DND-41 (cell line): ENCODE results near the gene ANKK1.

Source experiments
- ATAC-seq: fragments of 200-7000 bp; cut with Tn5 transposase; 3 replicates; pipeline ENCODE4 v1.9.1; 2021; ENCODE audit warnings: low read depth; ENCODE audit not compliant: insufficient read depth
- DNase-seq: peaks from one replicate; pipeline ENCODE4 v3.0.0-alpha.2; 2020
- H2AFZ ChIP-seq: 2 replicates; pipeline ENCODE4 v1.6.0; 2012; ENCODE audit warnings: low read depth, low read length
- H3K27ac ChIP-seq: 2 replicates; pipeline ENCODE4 v1.5.1; 2012; ENCODE audit warnings: low read length, inconsistent platforms
- H3K27me3 ChIP-seq: fragments of 200-600 bp; sonication (generic); 2 replicates; pipeline ENCODE4 v1.6.0; 2012; ENCODE audit warnings: low read length, mild to moderate bottlenecking, inconsistent platforms; ENCODE audit not compliant: insufficient read depth, poor library complexity
- H3K36me3 ChIP-seq: 2 replicates; pipeline ENCODE4 v1.5.1; 2012; ENCODE audit warnings: low read length, inconsistent platforms; ENCODE audit not compliant: insufficient read depth
- H3K4me1 ChIP-seq: 2 replicates; pipeline ENCODE4 v1.5.1; 2012; ENCODE audit warnings: mild to moderate bottlenecking, low read length; ENCODE audit not compliant: insufficient read depth
- H3K4me2 ChIP-seq: 2 replicates; pipeline ENCODE4 v1.6.0; 2012; ENCODE audit warnings: mild to moderate bottlenecking, moderate library complexity, low read length, inconsistent platforms; ENCODE audit not compliant: insufficient read depth
- H3K4me3 ChIP-seq, 2 experiments: fragments of 200-600 bp in 1 of 2; shearing (Covaris generic) in 1 of 2; 2 replicates each; pipeline ENCODE4 v1.5.1; 2012 to 2016; ENCODE audit warnings: inconsistent platforms in 2 of 2, low read length in 2 of 2, mild to moderate bottlenecking in 2 of 2, low read depth in 1 of 2, moderate library complexity in 1 of 2
- H3K79me2 ChIP-seq: 2 replicates; pipeline ENCODE4 v1.6.0; 2012; ENCODE audit warnings: low read length, inconsistent platforms; ENCODE audit not compliant: insufficient read depth
- H3K9ac ChIP-seq: 2 replicates; pipeline ENCODE4 v1.6.0; 2012; ENCODE audit warnings: low read depth, mild to moderate bottlenecking, inconsistent platforms, low read length, moderate library complexity
- H3K9me3 ChIP-seq: 2 replicates; pipeline ENCODE4 v1.5.1; 2012; ENCODE audit warnings: low read length, moderate library complexity, mild to moderate bottlenecking, inconsistent platforms; ENCODE audit not compliant: insufficient read depth, severe bottlenecking
- H4K20me1 ChIP-seq: 2 replicates; pipeline ENCODE4 v1.6.0; 2012; ENCODE audit warnings: low read length; ENCODE audit not compliant: insufficient read depth
- EZH2 ChIP-seq: IDR thresholded peaks from 3 replicates; pipeline ENCODE4 v1.6.1; 2012; ENCODE audit warnings: borderline replicate concordance, low read depth, mild to moderate bottlenecking, moderate library complexity, low read length, inconsistent platforms; ENCODE audit not compliant: severe bottlenecking
- TF ChIP-seq, protein P1 (sequence below): IDR thresholded peaks from 2 replicates; pipeline ENCODE4 v1.5.1; 2012; ENCODE audit warnings: borderline replicate concordance, low read length, moderate library complexity, mild to moderate bottlenecking; ENCODE audit not compliant: poor library complexity, severe bottlenecking; ENCODE audit errors: extremely low read depth

The ANKK1 gene

DNA sequence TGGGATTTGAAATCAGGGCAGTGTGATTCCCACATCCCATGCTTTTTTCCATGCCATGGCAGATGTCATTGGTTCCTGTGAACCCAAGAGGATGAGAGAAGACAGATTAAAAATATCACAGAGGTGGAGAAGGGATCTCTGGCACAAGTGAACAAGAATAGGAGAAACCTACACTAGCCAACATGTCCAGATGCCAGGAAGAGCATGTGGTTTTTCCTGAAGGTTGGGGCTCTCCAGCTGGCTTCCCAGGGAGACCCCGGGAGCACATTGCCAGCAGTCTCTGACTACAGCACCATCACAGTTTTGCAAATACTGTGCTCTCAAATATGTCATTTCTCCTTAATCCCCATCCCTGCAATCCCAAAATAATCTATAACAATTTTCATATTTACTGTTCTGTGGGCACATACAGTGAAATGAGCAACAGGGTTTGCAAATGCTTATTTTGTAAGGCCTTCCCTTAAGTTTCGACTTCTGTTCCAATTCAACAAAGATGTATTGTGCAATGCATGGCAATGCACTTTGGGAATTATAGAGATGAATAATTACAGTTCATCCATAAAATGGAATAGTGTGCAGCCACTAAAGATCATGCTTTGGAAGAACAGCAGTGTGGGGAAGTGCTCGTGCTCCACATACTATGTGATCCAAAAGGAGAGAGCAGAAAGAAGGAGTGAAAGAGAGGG is 4.8 kb downstream of the ANKK1 start:
- ATAC-seq (no peak), DNase-seq (no peak)
- Histone ChIP-seq H2AFZ (no peak overlapping the region), H3K27ac (no peak overlapping the region), H3K4me1 (no peaks in the 10 kb centered on the region), H3K9ac (no peak overlapping the region), H3K4me3 (no peak overlapping the region), H3K27me3 (peaks cover 6% of the 10 kb centered on the region), H3K4me2 (no peak overlapping the region), H4K20me1 (no peaks in the 10 kb centered on the region), H3K79me2 (no peaks in the 10 kb centered on the region), H3K9me3 (no peaks in the 10 kb centered on the region), H3K36me3 (no peaks in the 10 kb centered on the region)
- TF ChIP-seq, protein P1, sequence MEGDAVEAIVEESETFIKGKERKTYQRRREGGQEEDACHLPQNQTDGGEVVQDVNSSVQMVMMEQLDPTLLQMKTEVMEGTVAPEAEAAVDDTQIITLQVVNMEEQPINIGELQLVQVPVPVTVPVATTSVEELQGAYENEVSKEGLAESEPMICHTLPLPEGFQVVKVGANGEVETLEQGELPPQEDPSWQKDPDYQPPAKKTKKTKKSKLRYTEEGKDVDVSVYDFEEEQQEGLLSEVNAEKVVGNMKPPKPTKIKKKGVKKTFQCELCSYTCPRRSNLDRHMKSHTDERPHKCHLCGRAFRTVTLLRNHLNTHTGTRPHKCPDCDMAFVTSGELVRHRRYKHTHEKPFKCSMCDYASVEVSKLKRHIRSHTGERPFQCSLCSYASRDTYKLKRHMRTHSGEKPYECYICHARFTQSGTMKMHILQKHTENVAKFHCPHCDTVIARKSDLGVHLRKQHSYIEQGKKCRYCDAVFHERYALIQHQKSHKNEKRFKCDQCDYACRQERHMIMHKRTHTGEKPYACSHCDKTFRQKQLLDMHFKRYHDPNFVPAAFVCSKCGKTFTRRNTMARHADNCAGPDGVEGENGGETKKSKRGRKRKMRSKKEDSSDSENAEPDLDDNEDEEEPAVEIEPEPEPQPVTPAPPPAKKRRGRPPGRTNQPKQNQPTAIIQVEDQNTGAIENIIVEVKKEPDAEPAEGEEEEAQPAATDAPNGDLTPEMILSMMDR: no peak
- TF ChIP-seq EZH2: no peak

DNA sequence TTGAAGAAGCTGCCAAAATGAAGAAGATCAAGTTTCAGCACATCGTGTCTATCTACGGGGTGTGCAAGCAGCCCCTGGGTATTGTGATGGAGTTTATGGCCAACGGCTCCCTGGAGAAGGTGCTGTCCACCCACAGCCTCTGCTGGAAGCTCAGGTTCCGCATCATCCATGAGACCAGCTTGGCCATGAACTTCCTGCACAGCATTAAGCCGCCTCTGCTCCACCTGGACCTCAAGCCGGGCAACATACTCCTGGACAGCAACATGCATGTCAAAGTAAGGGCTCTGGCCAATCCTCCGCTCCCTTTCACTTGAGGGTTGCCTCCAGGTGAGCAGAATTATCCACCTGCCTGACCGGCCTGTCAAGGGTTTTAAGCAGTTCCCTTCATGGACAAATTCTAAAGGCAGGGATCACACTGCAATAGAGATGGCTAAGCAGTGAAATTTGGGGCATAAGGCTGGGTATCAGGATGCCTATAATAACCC is 6.0 kb downstream of the ANKK1 start:
- H2AFZ ChIP-seq: no peak overlapping the region
- H3K4me3 ChIP-seq: no peak overlapping the region
- H3K79me2 ChIP-seq: no peaks in the 10 kb centered on the region
- H3K9ac ChIP-seq: no peak overlapping the region
- H3K4me2 ChIP-seq: no peak overlapping the region
- TF ChIP-seq, protein P1: no peak
- TF ChIP-seq EZH2: no peak
- H3K4me1 ChIP-seq: no peaks in the 10 kb centered on the region
- no peak overlapping the region for H3K27ac ChIP-seq
- H3K27me3 ChIP-seq: peaks cover 6% of the 10 kb centered on the region
- H3K9me3 ChIP-seq: no peaks in the 10 kb centered on the region
- no peak for ATAC-seq
- H4K20me1 ChIP-seq: no peaks in the 10 kb centered on the region
- no peak for DNase-seq
- H3K36me3 ChIP-seq: no peaks in the 10 kb centered on the region

DNA sequence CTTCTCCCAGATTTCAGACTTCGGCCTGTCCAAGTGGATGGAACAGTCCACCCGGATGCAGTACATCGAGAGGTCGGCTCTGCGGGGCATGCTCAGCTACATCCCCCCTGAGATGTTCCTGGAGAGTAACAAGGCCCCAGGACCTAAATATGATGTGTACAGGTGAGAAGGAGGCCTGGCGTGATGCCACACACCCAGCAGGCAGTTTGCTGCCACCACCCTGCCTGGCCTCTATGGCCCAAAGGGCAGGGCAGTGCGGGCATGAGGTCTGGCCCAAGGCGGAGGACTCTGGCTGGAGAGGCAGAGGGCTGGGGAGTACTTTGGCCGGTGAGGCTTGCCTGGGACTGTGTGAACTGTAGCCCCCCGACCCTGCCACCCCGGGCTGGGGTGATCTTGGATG is 7.3 kb downstream of the ANKK1 start:
- no peak overlapping the region for H3K27ac ChIP-seq
- H4K20me1 ChIP-seq: no peaks in the 10 kb centered on the region
- no peak overlapping the region for H2AFZ ChIP-seq
- no peak overlapping the region for H3K9ac ChIP-seq
- H3K36me3 ChIP-seq: no peaks in the 10 kb centered on the region
- H3K27me3 ChIP-seq: peaks cover 6% of the 10 kb centered on the region
- H3K9me3 ChIP-seq: no peaks in the 10 kb centered on the region
- ATAC-seq: no peak
- no peak overlapping the region for H3K4me3 ChIP-seq
- no peak overlapping the region for H3K4me2 ChIP-seq
- no peaks in the 10 kb centered on the region for H3K79me2 ChIP-seq
- TF ChIP-seq, protein P1: no peak
- no peak for TF ChIP-seq EZH2
- DNase-seq: no peak
- no peaks in the 10 kb centered on the region for H3K4me1 ChIP-seq
